Measurements from ENCODE around the gene FXYD5.

DNA sequence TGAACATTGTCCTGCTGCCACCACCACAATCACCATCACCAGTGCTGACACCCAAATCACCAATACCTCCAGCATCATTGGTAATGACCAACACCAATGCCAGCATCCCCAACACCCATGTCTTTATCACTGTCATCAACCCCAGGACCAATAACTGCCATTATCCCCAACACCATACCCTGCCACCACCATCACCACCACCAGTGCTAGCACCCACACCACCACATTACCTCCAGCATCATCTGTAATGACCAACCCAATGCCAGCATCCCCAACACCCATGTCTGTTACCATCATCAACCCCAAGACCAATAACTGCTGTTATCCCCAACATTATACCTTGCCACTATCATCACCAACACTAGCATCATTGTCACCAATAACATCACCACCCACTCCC is 22.3 kb upstream of the FXYD5 start:
- TF ChIP-seq, protein P1, sequence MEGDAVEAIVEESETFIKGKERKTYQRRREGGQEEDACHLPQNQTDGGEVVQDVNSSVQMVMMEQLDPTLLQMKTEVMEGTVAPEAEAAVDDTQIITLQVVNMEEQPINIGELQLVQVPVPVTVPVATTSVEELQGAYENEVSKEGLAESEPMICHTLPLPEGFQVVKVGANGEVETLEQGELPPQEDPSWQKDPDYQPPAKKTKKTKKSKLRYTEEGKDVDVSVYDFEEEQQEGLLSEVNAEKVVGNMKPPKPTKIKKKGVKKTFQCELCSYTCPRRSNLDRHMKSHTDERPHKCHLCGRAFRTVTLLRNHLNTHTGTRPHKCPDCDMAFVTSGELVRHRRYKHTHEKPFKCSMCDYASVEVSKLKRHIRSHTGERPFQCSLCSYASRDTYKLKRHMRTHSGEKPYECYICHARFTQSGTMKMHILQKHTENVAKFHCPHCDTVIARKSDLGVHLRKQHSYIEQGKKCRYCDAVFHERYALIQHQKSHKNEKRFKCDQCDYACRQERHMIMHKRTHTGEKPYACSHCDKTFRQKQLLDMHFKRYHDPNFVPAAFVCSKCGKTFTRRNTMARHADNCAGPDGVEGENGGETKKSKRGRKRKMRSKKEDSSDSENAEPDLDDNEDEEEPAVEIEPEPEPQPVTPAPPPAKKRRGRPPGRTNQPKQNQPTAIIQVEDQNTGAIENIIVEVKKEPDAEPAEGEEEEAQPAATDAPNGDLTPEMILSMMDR (conservative IDR thresholded peaks at IDR 0.05), result no peak
- TF ChIP-seq EZH2 (IDR thresholded peaks at IDR 0.05; ENCODE audit: low read depth), result no peak

All from PC-9 (cell line).